Skin epidermis (tissue), 12 donors: ENCODE results near the gene MBP.
"Not testable (repeated sequence)": the region's sequence is repeated elsewhere in the genome, so short reads cannot be mapped to it uniquely, and the experiment has no call there.

Experiments
- H3K27ac ChIP-seq, 21 experiments: fragments of 200-600 bp; sonication (generic) in 11 of 21; one replicate each; pipeline ENCODE4 v1.5.0; 2020; ENCODE audit warnings: mild to moderate bottlenecking in 3 of 21, inconsistent platforms in 2 of 21, moderate library complexity in 2 of 21
- H3K4me3 ChIP-seq, 7 experiments: fragments of 200-600 bp; sonication (generic) in 2 of 7; one replicate each; pipeline ENCODE4 v1.5.0; 2020; ENCODE audit warnings: inconsistent platforms in 2 of 7, mild to moderate bottlenecking in 2 of 7, moderate library complexity in 1 of 7

Gene MBP

GRCh38 chr18:77044866-77045664 lies 87.5 kb downstream of the MBP start:
- Histone ChIP-seq H3K27ac (no peak overlapping the region), H3K4me3 (no peak overlapping the region)

- Histone ChIP-seq H3K27ac (no peak overlapping the region), H3K4me3 (no peak overlapping the region)
Observed at GRCh38 chr18:77043541-77044280, 88.9 kb downstream of the MBP start.

GRCh38 chr18:77042583-77042982 lies 90.0 kb downstream of the MBP start:
- Histone ChIP-seq H3K27ac (no peak overlapping the region), H3K4me3 (no peak overlapping the region)

DNA sequence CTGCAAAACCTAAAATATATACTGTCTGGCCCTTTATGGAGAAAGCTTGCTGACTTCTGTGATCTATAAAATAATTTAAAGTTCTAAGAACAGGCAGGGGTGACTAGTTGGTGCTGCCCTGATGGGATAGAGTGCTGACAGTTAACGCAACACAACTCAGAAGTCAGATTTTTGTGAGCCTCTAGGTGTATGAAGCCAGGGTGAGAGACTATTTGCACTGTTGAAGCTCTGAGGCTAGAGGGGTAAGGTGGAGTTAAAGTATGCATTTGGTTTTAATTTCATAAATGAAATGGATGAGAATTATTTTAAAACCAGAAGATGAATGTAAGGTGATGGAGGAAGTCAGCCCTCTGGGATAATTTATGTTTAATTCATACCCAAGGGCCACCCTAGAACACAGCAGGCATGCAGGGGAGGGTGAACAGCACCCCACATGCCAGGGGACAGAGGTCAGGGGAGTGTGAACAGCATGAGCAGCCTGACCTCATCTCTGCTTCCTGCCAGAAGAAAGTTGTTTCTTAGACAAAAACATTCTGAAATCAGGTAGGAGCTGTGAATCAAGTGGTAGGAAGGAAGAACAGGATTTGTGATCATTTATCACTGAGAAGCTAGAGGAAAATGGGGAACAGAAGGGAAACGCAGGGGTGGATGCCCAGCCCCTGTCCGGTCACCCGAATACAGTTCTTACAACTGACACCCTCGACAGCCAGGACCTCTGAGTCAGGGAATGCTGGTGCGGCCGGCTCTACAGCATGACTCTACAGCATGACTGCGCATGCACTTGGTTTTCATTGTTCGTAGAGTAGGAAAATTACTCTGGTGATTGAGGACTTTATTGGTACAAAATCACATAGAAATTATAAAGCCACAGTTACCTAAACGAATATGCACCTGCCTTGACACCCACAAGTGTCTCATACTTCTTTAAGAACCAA lies 93.1 kb downstream of the MBP start:
- peak overlapping the region in 1 of 21 experiments; percentile 35 for H3K27ac ChIP-seq
- H3K4me3 ChIP-seq, result no peak overlapping the region

GRCh38 chr18:77038182-77038858 lies 94.3 kb downstream of the MBP start:
- Histone ChIP-seq H3K4me3 (no peak overlapping the region), H3K27ac (no peak overlapping the region)

DNA sequence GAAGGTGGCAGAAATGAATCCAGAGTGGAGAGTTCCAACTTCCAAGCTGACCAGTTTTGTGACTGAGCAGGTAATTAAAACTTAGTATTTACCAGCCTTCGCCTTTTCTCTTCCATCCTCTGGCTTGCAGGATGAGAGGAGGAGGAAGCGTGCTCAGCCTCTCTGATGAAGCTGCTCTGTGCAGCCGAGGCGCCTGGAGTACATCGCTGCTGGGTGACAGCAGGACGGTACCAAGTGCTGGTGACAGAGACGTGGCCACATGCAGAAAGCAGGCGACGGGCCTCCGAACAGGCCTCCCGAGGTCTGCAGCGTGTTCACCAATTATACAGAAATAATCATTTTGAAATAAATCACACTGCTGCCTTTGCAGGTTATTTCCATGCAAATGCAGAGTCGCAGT lies 95.0 kb downstream of the MBP start:
- no peak overlapping the region for H3K27ac ChIP-seq
- H3K4me3 ChIP-seq, result no peak overlapping the region

- H3K27ac ChIP-seq, result no peak overlapping the region
- no peak overlapping the region for H3K4me3 ChIP-seq
Observed at GRCh38 chr18:77035380-77036187, 97.0 kb downstream of the MBP start.

DNA sequence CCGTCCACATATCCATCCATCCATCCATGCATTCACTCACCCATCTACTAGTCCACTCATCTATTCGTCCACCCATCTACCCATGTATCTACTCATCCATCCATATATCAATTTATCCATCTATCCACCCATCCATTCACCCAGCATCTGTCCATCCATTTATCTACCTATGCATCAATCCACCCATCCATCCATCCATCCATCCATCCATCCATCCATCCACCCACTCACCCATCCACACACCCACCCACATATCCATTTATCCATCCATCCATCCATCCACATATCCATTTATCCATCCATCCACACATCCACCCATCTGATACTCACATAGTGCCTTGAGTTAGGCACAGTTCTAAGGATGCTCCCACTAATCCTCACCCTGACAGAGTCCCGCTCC lies 99.0 kb downstream of the MBP start:
- Histone ChIP-seq H3K27ac (no peak overlapping the region), H3K4me3 (no peak overlapping the region)

DNA sequence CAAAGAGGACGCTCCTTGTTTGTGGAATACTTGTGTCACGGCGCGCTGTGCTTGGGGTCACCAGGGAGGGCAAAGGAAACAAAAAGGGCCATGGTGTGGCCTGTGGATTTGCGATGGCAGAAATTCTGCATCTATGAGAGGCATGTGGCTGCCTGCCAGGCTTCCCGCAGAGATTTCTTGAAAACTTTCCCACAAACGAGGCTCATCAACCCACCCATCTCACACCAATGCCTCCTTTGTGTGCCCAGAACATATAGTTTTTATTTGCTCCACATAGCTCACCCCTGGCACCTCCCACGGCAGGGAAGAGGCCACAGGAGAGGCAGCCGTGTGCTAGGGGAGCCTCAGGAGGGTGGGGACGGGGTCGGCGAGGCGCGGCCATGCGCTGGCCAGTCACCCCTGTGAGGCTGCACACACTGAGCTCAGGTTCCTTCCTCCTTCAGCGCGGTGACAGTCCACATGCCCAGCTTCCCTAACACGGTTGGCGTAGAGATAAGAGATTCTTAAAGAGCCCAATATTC lies 100.3 kb downstream of the MBP start:
- Histone ChIP-seq H3K4me3 (no peak overlapping the region), H3K27ac (peak overlapping the region in 1 of 21 experiments; percentile 17)

DNA sequence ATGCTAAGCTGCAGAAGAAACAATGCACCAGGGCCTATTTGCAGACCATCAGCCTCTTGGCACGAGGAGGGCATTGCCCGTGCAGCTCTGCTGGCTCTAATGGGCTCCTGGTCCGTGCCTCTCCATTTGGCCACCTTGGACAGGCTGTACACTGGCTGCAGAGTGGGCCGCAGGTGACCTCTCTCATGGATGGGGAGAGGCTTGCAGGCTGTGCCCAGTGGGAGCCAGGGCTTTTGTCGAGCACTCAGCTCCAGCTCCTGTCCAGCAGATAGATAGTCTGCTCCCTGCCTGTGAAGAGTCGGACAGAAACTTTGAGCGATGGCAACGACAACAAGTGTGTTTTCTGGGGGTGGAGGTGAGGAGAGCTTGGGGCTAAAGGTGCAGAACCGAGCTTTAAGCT lies 100.9 kb downstream of the MBP start:
- H3K4me3 ChIP-seq, result no peak overlapping the region
- peak overlapping the region in 1 of 21 experiments; percentile 17 for H3K27ac ChIP-seq

DNA sequence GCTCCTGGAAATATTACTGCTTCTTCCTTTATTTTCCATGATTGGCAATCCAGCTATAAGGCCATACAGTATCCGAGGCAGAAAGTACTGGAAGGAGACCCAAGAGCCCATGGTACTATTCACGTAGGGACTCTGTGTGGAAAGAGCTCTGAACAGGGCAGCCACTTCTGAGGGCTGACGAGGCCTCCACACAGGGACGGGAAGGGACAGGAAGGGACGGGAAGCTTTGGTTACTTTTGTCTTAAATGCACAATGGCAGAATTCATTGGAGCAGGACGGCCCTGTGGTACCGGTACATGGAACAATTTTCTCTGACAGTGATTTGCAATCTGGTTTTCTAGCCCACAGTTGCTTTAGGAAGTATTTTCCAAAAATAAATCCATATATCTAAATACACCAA lies 102.4 kb downstream of the MBP start:
- Histone ChIP-seq H3K27ac (no peak overlapping the region), H3K4me3 (no peak overlapping the region)

DNA sequence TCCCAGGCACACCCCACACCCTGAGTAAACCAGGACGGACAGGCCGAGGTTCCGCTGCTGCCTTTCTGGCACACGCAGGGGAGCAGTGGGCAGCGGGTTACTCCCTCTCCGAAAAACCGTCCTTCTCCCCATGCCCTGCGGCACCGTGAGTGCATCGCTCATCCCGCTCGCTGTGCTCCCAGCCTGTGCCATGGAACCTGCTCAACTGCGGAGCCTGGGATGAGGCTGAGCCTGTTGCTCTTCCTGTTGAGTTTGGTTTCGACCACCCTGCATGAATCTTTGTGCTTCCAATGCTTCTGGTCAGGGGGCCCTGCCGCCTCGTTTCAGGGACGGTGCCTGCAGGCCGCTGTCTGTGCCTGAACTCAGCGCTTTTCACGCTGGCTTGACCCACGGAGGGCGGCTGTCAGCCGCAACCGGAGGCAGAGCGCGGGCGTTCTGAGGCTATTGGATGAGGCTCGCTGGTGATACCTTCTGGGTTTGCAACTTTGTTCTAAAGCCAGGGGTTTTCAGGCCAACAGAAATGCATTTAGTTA lies 106.7 kb downstream of the MBP start:
- H3K27ac ChIP-seq, result no peak overlapping the region

GRCh38 chr18:77025123-77025522 lies 107.5 kb downstream of the MBP start:
- Histone ChIP-seq H3K27ac (no peak overlapping the region), H3K4me3 (no peak overlapping the region)

More for the DNA sequence above, 106.7 kb downstream of the MBP start:
- no peak overlapping the region for H3K4me3 ChIP-seq

GRCh38 chr18:77024476-77024875 lies 108.1 kb downstream of the MBP start:
- H3K4me3 ChIP-seq, result no peak overlapping the region
- H3K27ac ChIP-seq, result no peak overlapping the region

DNA sequence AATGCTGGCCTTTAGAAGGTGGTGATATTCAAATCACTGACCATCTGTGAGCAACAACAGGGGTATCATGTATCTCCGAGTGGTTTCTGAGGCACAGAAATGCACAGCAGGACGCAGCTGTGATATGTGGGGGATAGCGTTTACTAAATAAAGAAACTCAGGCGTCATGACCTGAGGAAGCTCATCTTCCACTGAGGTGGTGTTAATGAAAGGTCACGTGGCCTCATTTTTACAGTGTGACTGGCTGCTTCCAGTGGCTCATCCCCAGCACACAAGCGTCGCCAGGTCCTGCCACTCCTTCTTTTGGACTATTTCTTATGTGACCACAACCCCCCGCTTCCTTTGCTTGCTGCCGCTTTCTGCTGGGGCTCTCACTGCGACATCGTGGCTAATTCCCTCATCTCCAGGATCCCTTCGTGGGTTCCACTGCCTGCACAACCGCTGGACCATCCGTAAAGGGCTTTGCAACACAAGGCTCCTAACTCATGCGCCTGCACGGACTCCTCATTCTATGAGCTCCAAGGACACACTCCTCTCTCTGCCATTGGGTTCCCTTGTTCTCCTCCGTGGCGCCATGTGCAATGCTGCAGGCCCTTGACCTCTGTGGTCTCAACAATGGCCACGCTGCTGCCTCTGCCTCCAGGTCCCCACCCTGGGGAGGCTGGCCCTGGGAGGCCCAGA lies 109.3 kb downstream of the MBP start:
- Histone ChIP-seq H3K4me3 (no peak overlapping the region), H3K27ac (no peak overlapping the region)

DNA sequence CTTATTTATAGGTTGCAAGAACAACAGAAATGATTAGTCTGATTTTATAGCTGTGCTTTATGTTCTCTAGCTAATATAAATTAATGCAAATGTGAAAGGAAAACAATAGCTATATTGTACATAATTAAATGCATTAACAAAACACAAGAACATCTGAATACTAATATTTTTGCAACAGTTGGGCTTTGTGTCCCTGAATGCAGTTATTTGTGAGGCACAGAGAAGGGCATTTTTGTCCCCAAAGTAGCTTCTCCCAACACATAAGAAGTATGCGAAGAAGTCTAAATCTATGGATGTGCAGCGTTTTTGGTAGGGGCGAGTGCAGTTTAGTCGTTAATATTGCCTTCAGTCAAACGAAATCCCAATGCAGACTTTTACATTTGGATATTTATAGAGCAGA lies 110.0 kb downstream of the MBP start:
- Histone ChIP-seq H3K27ac (no peak overlapping the region), H3K4me3 (no peak overlapping the region)

DNA sequence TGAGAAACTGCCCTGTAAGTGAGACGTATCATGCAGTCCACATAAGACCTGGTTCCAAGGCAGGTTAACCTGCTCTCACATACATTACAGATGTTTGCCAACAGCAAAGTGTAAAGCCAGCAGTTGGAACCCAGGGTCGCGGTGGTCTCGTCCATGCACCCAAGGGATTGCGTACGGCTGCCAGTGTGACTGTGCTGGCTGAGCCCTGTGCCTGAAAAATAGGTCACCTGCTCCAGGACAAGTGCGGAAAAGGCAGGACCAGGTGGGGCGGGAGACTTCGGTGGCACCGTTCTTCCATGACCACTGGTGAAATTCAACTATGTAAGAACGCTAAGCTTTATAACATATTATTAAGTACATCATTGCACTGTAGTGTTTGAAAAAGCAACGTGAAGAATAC lies 110.5 kb downstream of the MBP start:
- Histone ChIP-seq H3K27ac (no peak overlapping the region), H3K4me3 (no peak overlapping the region)

DNA sequence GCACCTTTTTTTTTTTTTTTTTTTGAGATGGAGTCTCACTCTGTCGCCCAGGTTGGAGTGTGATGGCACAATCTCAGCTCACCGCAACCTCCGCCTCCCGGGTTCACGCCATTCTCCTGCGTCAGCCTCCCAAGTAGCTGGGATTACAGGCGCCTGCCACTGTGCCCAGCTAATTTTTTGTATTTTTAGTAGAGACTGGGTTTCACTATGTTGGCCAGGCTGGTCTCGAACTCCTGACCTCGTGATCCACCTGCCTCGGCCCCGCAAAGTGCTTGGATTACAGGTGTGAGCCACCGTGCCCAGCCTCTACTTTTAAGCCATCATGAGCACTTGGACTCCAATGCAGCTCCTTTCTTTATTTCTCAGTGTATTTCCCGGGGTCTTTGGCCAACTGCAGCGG lies 111.1 kb downstream of the MBP start:
- H3K27ac ChIP-seq, H3K4me3 ChIP-seq: not testable (repeated sequence)
